SK-N-SH (cell line): ENCODE data around the gene MRPS35. TPM values are rescaled to one million over a fixed set of nuclear protein-coding genes. Genes with fewer than 3 reads are reported as not detected.
"Not testable (repeated sequence)": the region's sequence is repeated elsewhere in the genome, so short reads cannot be mapped to it uniquely, and the experiment has no call there.

Experiments
- CTCF ChIA-PET: fragments of 300-600, 350-600 bp; formaldehyde crosslinking; extraction: SDS; loops from one replicate; lab custom pipeline; 2021; lab: Yijun Ruan, JAX
- POLR2A ChIA-PET: fragments of 350-600 bp; sonication (Branson Sonifier 250); formaldehyde crosslinking; extraction: SDS; loops from one replicate; lab custom pipeline; 2020; ENCODE audit warnings: antibody characterized with exemption, inconsistent platforms; lab: Yijun Ruan, JAX
- DNase-seq: peaks from one replicate; pipeline ENCODE4 v3.0.0; 2012
- H2AFZ ChIP-seq: fragments of 200-600 bp; sonication (generic); 2 replicates; pipeline ENCODE4 v1.8.1; 2016; ENCODE audit warnings: antibody characterized with exemption, mild to moderate bottlenecking, low read depth
- H3F3A ChIP-seq: fragments of 200-600 bp; sonication (generic); replicated peaks from 2 replicates; pipeline ENCODE3; 2016; ENCODE audit warnings: antibody characterized with exemption, mild to moderate bottlenecking; ENCODE audit not compliant: insufficient read depth
- H3K27ac ChIP-seq, 2 experiments: fragments of 200-500 bp in 1 of 2; fragments of 200-600 bp in 1 of 2; sonication (Bioruptor generic) in 1 of 2; sonication (generic), shearing (Covaris generic) in 1 of 2; 2 replicates each; pipeline versions ENCODE4 v1.5.1 to v1.6.1; 2014 to 2016; ENCODE audit warnings: low read depth in 2 of 2, inconsistent platforms in 1 of 2, low read length in 1 of 2, mild to moderate bottlenecking in 1 of 2, mixed read lengths in 1 of 2
- H3K27me3 ChIP-seq: fragments of 200-600 bp; sonication (generic), shearing (Covaris generic); 2 replicates; pipeline ENCODE4 v1.6.1; 2016; ENCODE audit warnings: mixed run types; ENCODE audit not compliant: insufficient read depth
- H3K36me3 ChIP-seq, 2 experiments: fragments of 200-500 bp in 1 of 2; fragments of 200-600 bp in 1 of 2; sonication (Bioruptor generic) in 1 of 2; sonication (generic) in 1 of 2; replicated peaks in 1 of 2; 2 replicates each; pipeline versions ENCODE3 to v1.5.1; 2014 to 2016; ENCODE audit warnings: low read length in 1 of 2, mild to moderate bottlenecking in 1 of 2; ENCODE audit not compliant: insufficient read depth in 2 of 2, control insufficient read depth in 1 of 2
- H3K4me1 ChIP-seq, 2 experiments: fragments of 200-500 bp in 1 of 2; fragments of 200-600 bp in 1 of 2; sonication (Bioruptor generic) in 1 of 2; sonication (generic), shearing (Covaris generic) in 1 of 2; 2 replicates each; pipeline versions ENCODE4 v1.5.1 to v1.6.1; 2014 to 2016; ENCODE audit warnings: low read depth in 1 of 2, low read length in 1 of 2, mixed run types in 1 of 2; ENCODE audit not compliant: insufficient read depth in 2 of 2, control insufficient read depth in 1 of 2
- H3K4me2 ChIP-seq: fragments of 200-600 bp; sonication (generic), shearing (Covaris generic); 2 replicates; pipeline ENCODE4 v1.6.1; 2017; ENCODE audit warnings: mixed run types
- H3K4me3 ChIP-seq, 2 experiments: fragments of 200-500 bp in 1 of 2; fragments of 200-600 bp in 1 of 2; sonication (Bioruptor generic) in 1 of 2; sonication (generic), shearing (Covaris generic) in 1 of 2; 2 replicates each; pipeline versions ENCODE4 v1.5.1 to v1.8.1; 2014 to 2016; ENCODE audit warnings: low read depth in 2 of 2, inconsistent platforms in 1 of 2, low read length in 1 of 2, mild to moderate bottlenecking in 1 of 2, mixed read lengths in 1 of 2, moderate library complexity in 1 of 2
- H3K79me2 ChIP-seq: fragments of 200-600 bp; sonication (generic); 2 replicates; pipeline ENCODE4 v1.8.1; 2017; ENCODE audit warnings: mild to moderate bottlenecking; ENCODE audit not compliant: insufficient read depth
- H3K9ac ChIP-seq: fragments of 200-600 bp; sonication (generic); 2 replicates; pipeline ENCODE4 v1.6.1; 2017; ENCODE audit warnings: mixed run types
- H3K9me2 ChIP-seq: fragments of 200-600 bp; sonication (generic); 2 replicates; pipeline ENCODE4 v1.6.1; 2017; ENCODE audit warnings: mixed run types
- H3K9me3 ChIP-seq: fragments of 200-600 bp; sonication (generic); 2 replicates; pipeline ENCODE4 v1.6.1; 2017; ENCODE audit warnings: mixed run types, mild to moderate bottlenecking, moderate library complexity
- H4K20me1 ChIP-seq: fragments of 200-600 bp; sonication (generic); 2 replicates; pipeline ENCODE4 v1.6.1; 2017; ENCODE audit warnings: mild to moderate bottlenecking, mixed run types; ENCODE audit not compliant: insufficient read depth
- CTCF ChIP-seq: fragments of 200-600 bp; sonication (generic); IDR thresholded peaks from 2 replicates; pipeline ENCODE4 v1.6.1; 2017; ENCODE audit warnings: antibody characterized with exemption, mild to moderate bottlenecking, moderate library complexity
- ELF1 ChIP-seq: IDR thresholded peaks from 2 replicates; pipeline ENCODE4 v1.4.0; 2012
- EP300 ChIP-seq, 2 experiments: IDR thresholded peaks; 2 replicates each; pipeline versions ENCODE4 v1.4.0 to v1.6.1; 2012; ENCODE audit warnings: borderline replicate concordance in 1 of 2, low read depth in 1 of 2, low read length in 1 of 2
- EZH2phosphoT487 ChIP-seq: fragments of 200-600 bp; sonication (generic); IDR thresholded peaks from 2 replicates; pipeline ENCODE4 v1.6.1; 2017; ENCODE audit warnings: low read depth, mixed run types, mild to moderate bottlenecking, antibody characterized with exemption, moderate library complexity, borderline replicate concordance
- FOSL2 ChIP-seq: IDR thresholded peaks from 2 replicates; pipeline ENCODE4 v1.4.0; 2012; ENCODE audit warnings: low read depth, mild to moderate bottlenecking, moderate library complexity, borderline replicate concordance
- FOXJ3 ChIP-seq: sonication (generic); formaldehyde crosslinking; IDR thresholded peaks from 2 replicates; pipeline ENCODE4 v1.5.1; 2020; ENCODE audit warnings: mild to moderate bottlenecking, missing genetic modification reagents
- GABPA ChIP-seq: IDR thresholded peaks from 2 replicates; pipeline ENCODE4 v1.4.0; 2012; ENCODE audit warnings: low read depth, mild to moderate bottlenecking
- GATA2 ChIP-seq: sonication (generic); formaldehyde crosslinking; IDR thresholded peaks from 2 replicates; pipeline ENCODE4 v1.5.0; 2020; ENCODE audit warnings: mild to moderate bottlenecking, missing genetic modification reagents
- JUND ChIP-seq: IDR thresholded peaks from 2 replicates; pipeline ENCODE4 v1.4.0; 2012
- MAX ChIP-seq: IDR thresholded peaks from 2 replicates; pipeline ENCODE4 v1.4.0; 2012; ENCODE audit warnings: low read depth
- MEF2A ChIP-seq: IDR thresholded peaks from 2 replicates; pipeline ENCODE4 v1.4.0; 2012; ENCODE audit warnings: low read depth, borderline replicate concordance
- MXI1 ChIP-seq: IDR thresholded peaks from 2 replicates; pipeline ENCODE4 v1.6.1; 2012; ENCODE audit warnings: mild to moderate bottlenecking, low read depth, low read length, improper control_type of control experiment
- NFIC ChIP-seq: IDR thresholded peaks from 2 replicates; pipeline ENCODE4 v1.4.0; 2012; ENCODE audit warnings: borderline replicate concordance
- NRF1 ChIP-seq: IDR thresholded peaks from 2 replicates; pipeline ENCODE4 v1.6.1; 2012; ENCODE audit warnings: low read depth, mild to moderate bottlenecking, low read length
- RAD21 ChIP-seq: IDR thresholded peaks from 2 replicates; pipeline ENCODE4 v1.6.1; 2012; ENCODE audit warnings: mild to moderate bottlenecking, low read length
- RCOR1 ChIP-seq: fragments of 150-350 bp; IDR thresholded peaks from 2 replicates; pipeline ENCODE4 v1.6.1; 2017; ENCODE audit warnings: antibody characterized with exemption, low read length
- RFX5 ChIP-seq: IDR thresholded peaks from 2 replicates; pipeline ENCODE4 v1.6.1; 2012; ENCODE audit warnings: mild to moderate bottlenecking, improper control_type of control experiment, low read length
- SIN3A ChIP-seq: IDR thresholded peaks from 2 replicates; pipeline ENCODE4 v1.6.1; 2012; ENCODE audit warnings: low read depth, mild to moderate bottlenecking, low read length, moderate library complexity, borderline replicate concordance
- SMC3 ChIP-seq: IDR thresholded peaks from 2 replicates; pipeline ENCODE4 v1.6.1; 2012; ENCODE audit warnings: low read depth, low read length, improper control_type of control experiment
- TCF12 ChIP-seq: IDR thresholded peaks from 2 replicates; pipeline ENCODE4 v1.4.0; 2012
- TEAD4 ChIP-seq: IDR thresholded peaks from 2 replicates; pipeline ENCODE4 v1.4.0; 2012; ENCODE audit warnings: mild to moderate bottlenecking, borderline replicate concordance; ENCODE audit not compliant: insufficient read depth
- USF1 ChIP-seq: IDR thresholded peaks from 2 replicates; pipeline ENCODE4 v1.4.0; 2012; ENCODE audit warnings: low read depth, borderline replicate concordance
- WGBS: methylation state at CpG from one replicate; pipeline ENCODE4 v1.1.6; 2017; ENCODE audit warnings: low lambda C conversion rate; 5-methylcytosine and 5-hydroxymethylcytosine counted together
- polyA plus RNA-seq, 3 experiments: library from polyadenylated mRNA; depleted of rRNA; stranded (reverse); fragments of >200 nt; gene quantifications; 2 replicates each; pipeline ENCODE4 v1.2.3, GENCODE V29; 2012

The MRPS35 gene
- polyA plus RNA-seq, 1 of the 3 experiments (the other 2 are of a cell fraction): 32.4 TPM

GRCh38 chr12:27733791-27734190 lies 23.2 kb downstream of the MRPS35 start:
- Histone ChIP-seq H3K9ac (no peak overlapping the region), H3K4me2 (no peak overlapping the region), H3K9me3 (no peaks in the 10 kb centered on the region), H3K9me2 (no peaks in the 10 kb centered on the region), H3K36me3 (peaks cover 52 to 64% of the 10 kb centered on the region in 2 experiments), H3K4me3 (no peak overlapping the region), H3K79me2 (peaks cover 11% of the 10 kb centered on the region; the same call in 1 of the 2 replicates), H3K27ac (no peak overlapping the region), H2AFZ (no peak overlapping the region), H3K4me1 (peaks cover 0 to 7% of the 10 kb centered on the region in 2 experiments; a peak in 2 of 4 replicates), H3F3A (peaks cover 5% of the 10 kb centered on the region), H3K27me3 (no peaks in the 10 kb centered on the region), H4K20me1 (no peaks in the 10 kb centered on the region)
- 98% methylated on average over 1 of the region's 1 CpG for WGBS
- POLR2A ChIA-PET: no interaction called here
- TF ChIP-seq ELF1 (no peak), RFX5 (no peak), MXI1 (no peak), GATA2 (CRISPR knock-in tag) (no peak), EZH2phosphoT487 (no peak), NFIC (no peak), EP300 (IDR thresholded peaks at IDR 0.05; ENCODE audit: borderline replicate concordance in 1 of 2, low read depth in 1 of 2, low read length in 1 of 2) (no peak), FOXJ3 (CRISPR knock-in tag) (no peak), NRF1 (no peak), USF1 (no peak), MEF2A (no peak), GABPA (no peak), TCF12 (no peak)
- DNase-seq: no peak
- CTCF ChIA-PET: interaction anchor here (0.6 to 10.9 kb wide), 28 partner anchors 8 to 1139 kb away, joined by 3 to 92 read pairs (median 3); no protein-coding TSS in a partner anchor

- H3K27me3 ChIP-seq, H3K4me1 ChIP-seq, H3K4me3 ChIP-seq, POLR2A ChIA-PET, H3F3A ChIP-seq, DNase-seq, H4K20me1 ChIP-seq, H3K4me2 ChIP-seq, H3K9me3 ChIP-seq, H3K9ac ChIP-seq, H2AFZ ChIP-seq, H3K9me2 ChIP-seq: not testable (repeated sequence)
- 91% methylated on average over 9 of the region's 9 CpGs for WGBS
- H3K27ac ChIP-seq: peak overlapping the region in 1 of 2 experiments; percentile 64; a peak in 1 of 4 replicates
- peaks cover 11% of the 10 kb centered on the region; the same call in 1 of the 2 replicates for H3K79me2 ChIP-seq
- peaks cover 51 to 69% of the 10 kb centered on the region in 2 experiments for H3K36me3 ChIP-seq
- CTCF ChIA-PET: interaction anchor here (0.8 to 10.9 kb wide), 11 partner anchors 17 to 1138 kb away, joined by 3 to 92 read pairs (median 3); no protein-coding TSS in a partner anchor
These were observed 23.7 kb downstream of the MRPS35 start for GRCh38 chr12:27734321-27734720.

GRCh38 chr12:27743601-27744000 lies 33.0 kb downstream of the MRPS35 start:
- Histone ChIP-seq H3K4me1 (0 out of 4 replicates have a peak, but pooled peaks cover 0 to 9% of the 10 kb centered on the region in 2 experiments), H3K4me3 (no peak overlapping the region), H3K4me2 (no peak overlapping the region), H3K27ac (no peak overlapping the region), H3K9me2 (no peaks in the 10 kb centered on the region), H3F3A (no peaks in the 10 kb centered on the region), H3K79me2 (peaks cover 5% of the 10 kb centered on the region; the same call in 1 of the 2 replicates), H3K27me3 (no peaks in the 10 kb centered on the region), H3K9ac (no peak overlapping the region), H4K20me1 (no peaks in the 10 kb centered on the region), H3K36me3 (peaks cover 27 to 57% of the 10 kb centered on the region in 2 experiments)
- WGBS: 95% methylated on average over 5 of the region's 5 CpGs
- ChIA-PET CTCF (no interaction called here), POLR2A (no interaction called here)
- no peak for DNase-seq
- TF ChIP-seq MEF2A: no peak
- TF ChIP-seq TEAD4: no peak
- TF ChIP-seq TCF12: no peak
- TF ChIP-seq RCOR1: no peak
- TF ChIP-seq FOXJ3 (CRISPR knock-in tag): no peak
- TF ChIP-seq ELF1: no peak
- TF ChIP-seq EZH2phosphoT487: no peak
- TF ChIP-seq MXI1: no peak
- no peak for TF ChIP-seq MAX
- TF ChIP-seq GATA2 (CRISPR knock-in tag): no peak
- no peak for TF ChIP-seq SMC3
- no peak for TF ChIP-seq RAD21
- no peak for TF ChIP-seq JUND
- TF ChIP-seq CTCF: no peak
- TF ChIP-seq SIN3A: no peak
- TF ChIP-seq FOSL2: no peak
- TF ChIP-seq, all 33 proteins: peak for 0
- no peak overlapping the region for H2AFZ ChIP-seq
- no peaks in the 10 kb centered on the region for H3K9me3 ChIP-seq
